AG04449 (cell line): ENCODE data around the gene RBM47.

Experiments
- CTCF ChIA-PET: fragments of 350-600 bp; formaldehyde crosslinking; extraction: SDS; loops from one replicate; lab custom pipeline; 2021; ENCODE audit warnings: antibody characterized with exemption; lab: Yijun Ruan, JAX
- POLR2A ChIA-PET: fragments of 400-600, 350-600 bp; formaldehyde crosslinking; extraction: SDS; loops from one replicate; lab custom pipeline; 2020; ENCODE audit warnings: antibody characterized with exemption, inconsistent platforms; lab: Yijun Ruan, JAX
- DNase-seq: peaks from one replicate; pipeline ENCODE4 v3.0.0-alpha.2; 2010; ENCODE audit warnings: low read depth, low spot score
- H3K4me3 ChIP-seq: 2 replicates; pipeline ENCODE4 v1.5.1; 2011; ENCODE audit warnings: low read depth, mild to moderate bottlenecking, control low read depth, low read length
- TF ChIP-seq, protein P1 (sequence below): IDR thresholded peaks from one replicate; pipeline ENCODE4 v1.5.1; 2011; ENCODE audit warnings: mild to moderate bottlenecking, moderate library complexity, low read length, control low read depth, inconsistent platforms; ENCODE audit not compliant: insufficient read depth; ENCODE audit errors: missing control alignments

Gene RBM47

DNA sequence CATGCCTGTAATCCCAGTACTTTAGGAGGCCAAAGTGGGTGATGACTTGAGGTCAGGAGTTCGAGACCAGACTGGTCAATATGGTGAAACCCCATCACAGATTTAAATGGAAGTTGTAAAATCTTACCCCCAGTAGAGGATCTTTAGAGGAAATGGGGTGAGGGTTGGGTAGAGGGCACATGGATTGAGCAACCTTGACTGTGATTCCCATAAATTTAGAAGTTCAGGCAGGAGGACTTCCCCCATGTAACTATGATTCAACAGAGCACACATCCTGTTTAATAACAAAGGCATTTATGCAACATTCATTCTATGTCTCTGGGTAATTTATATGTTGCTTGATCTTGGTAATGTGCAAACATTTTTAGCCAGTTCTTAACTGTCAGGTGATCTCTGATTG, 143.1 kb downstream of the RBM47 start:
- ChIA-PET CTCF (interaction anchor here (0.7 kb wide), 1 partner anchor 13 kb away, joined by 3 read pairs; no protein-coding TSS in a partner anchor), POLR2A (no interaction called here)
- DNase-seq = no peak
- H3K4me3 ChIP-seq = no peak overlapping the region
- TF ChIP-seq, protein P1, sequence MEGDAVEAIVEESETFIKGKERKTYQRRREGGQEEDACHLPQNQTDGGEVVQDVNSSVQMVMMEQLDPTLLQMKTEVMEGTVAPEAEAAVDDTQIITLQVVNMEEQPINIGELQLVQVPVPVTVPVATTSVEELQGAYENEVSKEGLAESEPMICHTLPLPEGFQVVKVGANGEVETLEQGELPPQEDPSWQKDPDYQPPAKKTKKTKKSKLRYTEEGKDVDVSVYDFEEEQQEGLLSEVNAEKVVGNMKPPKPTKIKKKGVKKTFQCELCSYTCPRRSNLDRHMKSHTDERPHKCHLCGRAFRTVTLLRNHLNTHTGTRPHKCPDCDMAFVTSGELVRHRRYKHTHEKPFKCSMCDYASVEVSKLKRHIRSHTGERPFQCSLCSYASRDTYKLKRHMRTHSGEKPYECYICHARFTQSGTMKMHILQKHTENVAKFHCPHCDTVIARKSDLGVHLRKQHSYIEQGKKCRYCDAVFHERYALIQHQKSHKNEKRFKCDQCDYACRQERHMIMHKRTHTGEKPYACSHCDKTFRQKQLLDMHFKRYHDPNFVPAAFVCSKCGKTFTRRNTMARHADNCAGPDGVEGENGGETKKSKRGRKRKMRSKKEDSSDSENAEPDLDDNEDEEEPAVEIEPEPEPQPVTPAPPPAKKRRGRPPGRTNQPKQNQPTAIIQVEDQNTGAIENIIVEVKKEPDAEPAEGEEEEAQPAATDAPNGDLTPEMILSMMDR = no peak

DNA sequence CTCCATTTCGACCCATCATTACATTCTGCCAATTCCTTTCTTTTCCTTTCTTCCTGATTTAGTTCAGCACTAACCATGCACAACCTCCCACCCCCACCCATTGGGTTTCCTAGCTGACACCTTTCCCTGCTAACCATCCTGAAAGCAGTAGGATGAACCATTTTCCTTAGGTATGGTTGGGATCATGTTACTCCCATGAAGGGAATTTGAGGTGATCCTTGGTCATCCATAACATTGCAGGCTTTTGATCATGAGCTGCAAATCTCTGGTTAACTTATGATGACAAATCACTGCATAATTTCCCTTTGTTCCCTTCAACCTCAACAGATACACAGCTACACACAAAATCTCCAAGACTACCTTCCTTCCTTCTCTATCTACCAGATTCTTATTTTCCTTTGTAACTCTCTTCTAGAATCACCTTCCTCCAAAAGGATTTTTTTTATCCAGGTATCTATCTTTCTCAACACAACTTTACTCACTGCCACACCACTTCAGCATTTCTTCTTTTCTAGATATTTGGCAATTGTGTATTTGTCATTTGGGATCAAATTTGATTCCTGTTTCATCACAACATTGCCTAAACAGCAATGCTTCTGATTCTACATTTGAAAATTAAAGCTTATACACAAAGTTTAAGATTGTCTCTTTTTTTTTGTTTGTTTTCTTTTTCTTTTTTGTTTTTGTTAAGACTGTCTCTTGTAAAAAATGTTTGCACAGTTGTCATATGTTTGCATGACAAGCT, 145.1 kb downstream of the RBM47 start:
- TF ChIP-seq, protein P1 = no peak

DNA sequence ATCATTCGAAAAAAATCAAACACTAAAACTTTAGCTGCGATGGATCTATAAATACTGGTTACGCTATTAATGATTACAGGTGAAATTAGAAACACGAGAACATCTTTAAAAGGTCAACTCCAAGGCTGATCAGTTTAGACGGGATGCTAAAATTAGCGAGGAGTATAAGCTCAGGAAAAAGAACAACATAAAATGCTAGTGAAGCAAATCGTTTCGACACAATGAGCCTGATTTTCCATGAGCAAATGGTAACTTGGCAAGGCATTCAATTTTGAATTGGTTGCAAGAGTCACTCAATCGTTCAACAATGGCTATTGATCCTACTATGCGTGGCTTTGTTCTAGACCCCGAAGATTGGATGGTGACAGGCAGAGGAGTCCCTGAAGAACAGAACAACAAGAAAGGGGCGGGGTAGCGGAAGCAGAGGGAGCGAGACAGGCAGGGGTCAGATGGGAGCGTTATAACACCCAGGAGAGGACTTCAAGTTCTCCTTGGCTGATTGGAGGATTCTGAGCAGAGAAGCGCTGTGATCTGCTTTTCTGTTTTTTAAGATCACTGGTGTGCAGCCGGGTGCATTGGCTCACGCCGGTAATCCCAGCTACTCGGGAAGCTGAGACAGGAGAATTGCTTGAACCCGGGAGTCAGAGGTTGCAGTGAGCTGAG, 146.5 kb downstream of the RBM47 start:
- no peak for DNase-seq
- TF ChIP-seq, protein P1 = no peak
- POLR2A ChIA-PET = no interaction called here
- CTCF ChIA-PET = no interaction called here
- H3K4me3 ChIP-seq = no peak overlapping the region

More for the DNA sequence above, 145.1 kb downstream of the RBM47 start:
- ChIA-PET POLR2A (no interaction called here), CTCF (interaction anchor here (0.5 to 1.0 kb wide), 2 partner anchors 8 to 590 kb away, joined by 3 read pairs; no protein-coding TSS in a partner anchor)
- DNase-seq = no peak
- H3K4me3 ChIP-seq = no peak overlapping the region

DNA sequence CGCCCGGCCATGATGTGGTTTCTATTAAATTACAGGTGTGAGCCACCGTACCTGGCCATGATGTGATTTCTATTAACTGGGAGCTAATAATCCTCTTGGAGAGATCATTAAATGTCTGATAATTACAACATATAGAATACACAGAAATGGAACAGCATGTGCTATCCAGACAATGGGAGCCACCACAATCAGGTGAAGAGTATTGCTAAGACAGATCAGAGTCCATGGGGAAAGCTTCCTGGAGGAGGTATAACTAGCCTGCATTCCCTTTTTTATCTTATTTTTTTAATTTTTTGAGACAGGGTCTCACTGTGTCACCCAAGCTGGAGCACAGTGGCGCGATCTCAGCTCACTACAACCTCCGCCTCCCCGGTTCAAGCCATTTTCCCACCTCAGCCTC, 147.7 kb downstream of the RBM47 start:
- no peak for DNase-seq
- POLR2A ChIA-PET = no interaction called here
- TF ChIP-seq, protein P1 = no peak
- CTCF ChIA-PET = no interaction called here
- H3K4me3 ChIP-seq = no peak overlapping the region

GRCh38 chr4:40480291-40480690, 149.4 kb downstream of the RBM47 start:
- TF ChIP-seq, protein P1 = no peak
- no peak overlapping the region for H3K4me3 ChIP-seq
- ChIA-PET POLR2A (no interaction called here), CTCF (no interaction called here)
- no peak for DNase-seq

DNA sequence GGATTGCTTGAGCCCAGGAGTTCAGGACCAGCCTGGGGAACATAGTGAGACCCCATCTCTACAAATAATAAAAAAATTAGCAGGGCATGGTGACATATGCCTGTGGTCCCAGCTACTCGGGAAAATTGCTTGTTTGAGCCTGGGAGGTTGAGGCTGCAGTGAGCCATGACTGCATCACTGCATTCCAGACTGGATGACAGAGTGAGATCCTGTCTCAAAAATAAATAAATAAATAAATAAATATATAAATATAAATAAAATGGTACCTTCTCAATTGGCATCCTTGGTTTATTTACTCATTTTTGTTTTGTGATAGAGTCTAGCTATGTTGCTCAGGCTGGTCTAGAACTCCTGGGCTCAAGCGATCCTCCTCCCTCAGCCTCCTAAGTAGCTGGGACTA, 150.3 kb downstream of the RBM47 start:
- DNase-seq = no peak
- TF ChIP-seq, protein P1 = no peak
- ChIA-PET POLR2A (no interaction called here), CTCF (no interaction called here)
- H3K4me3 ChIP-seq = no peak overlapping the region
